Amniotic epithelial cell (primary cell): ENCODE measurements around the gene DOCK7.
"Not testable (repeated sequence)": the region's sequence is repeated elsewhere in the genome, so short reads cannot be mapped to it uniquely, and the experiment has no call there.

Source experiments
- DNase-seq: peaks from one replicate; pipeline ENCODE4 v3.0.0-alpha.2; 2010; ENCODE audit warnings: low read depth

The DOCK7 gene

GRCh38 chr1:62528015-62528414 is 160.2 kb downstream of the DOCK7 start:
- DNase-seq, result no peak

- not testable (repeated sequence) for DNase-seq
Measured at GRCh38 chr1:62527346-62527745, 160.8 kb downstream of the DOCK7 start.

GRCh38 chr1:62523860-62524259 is 164.3 kb downstream of the DOCK7 start:
- no peak for DNase-seq

GRCh38 chr1:62516600-62516999 is 171.6 kb downstream of the DOCK7 start:
- no peak for DNase-seq

- peak; percentile 81 for DNase-seq
Measured at GRCh38 chr1:62514746-62515423, 173.3 kb downstream of the DOCK7 start.

GRCh38 chr1:62513013-62513412 is 175.2 kb downstream of the DOCK7 start:
- DNase-seq, result no peak

- no peak for DNase-seq
Measured at GRCh38 chr1:62509028-62509427, 179.2 kb downstream of the DOCK7 start.

GRCh38 chr1:62508187-62508758 is 179.9 kb downstream of the DOCK7 start:
- peak; percentile 54 for DNase-seq

- no peak for DNase-seq
Measured at GRCh38 chr1:62500210-62500609, 188.0 kb downstream of the DOCK7 start.

GRCh38 chr1:62494137-62494536 is 194.0 kb downstream of the DOCK7 start:
- no peak for DNase-seq

- no peak for DNase-seq
Measured at GRCh38 chr1:62493656-62494055, 194.5 kb downstream of the DOCK7 start.

- no peak for DNase-seq
Measured at GRCh38 chr1:62492521-62492920, 195.7 kb downstream of the DOCK7 start.

GRCh38 chr1:62487956-62488355 is 200.2 kb downstream of the DOCK7 start:
- DNase-seq, result no peak

- DNase-seq, result no peak
Measured at GRCh38 chr1:62484824-62485468, 203.2 kb downstream of the DOCK7 start.

- DNase-seq, result peak; percentile 17
Measured at GRCh38 chr1:62481681-62482080, 206.5 kb downstream of the DOCK7 start.

- DNase-seq, result no peak
Measured at GRCh38 chr1:62476525-62477219, 211.5 kb downstream of the DOCK7 start.

GRCh38 chr1:62467092-62467491 is 221.1 kb downstream of the DOCK7 start:
- no peak for DNase-seq

GRCh38 chr1:62462370-62462769 is 225.8 kb downstream of the DOCK7 start:
- DNase-seq, result peak; percentile 8

GRCh38 chr1:62457955-62458354 is 230.2 kb downstream of the DOCK7 start:
- DNase-seq, result peak; percentile 7

- DNase-seq, result peak; percentile 35
Measured at GRCh38 chr1:62452951-62453350, 235.2 kb downstream of the DOCK7 start.

GRCh38 chr1:62450301-62450700 is 237.9 kb downstream of the DOCK7 start:
- DNase-seq, result no peak

GRCh38 chr1:62448221-62448933 is 239.8 kb downstream of the DOCK7 start:
- DNase-seq, result no peak
